Measurements from ENCODE around the gene MCOLN1.

The MCOLN1 gene

DNA sequence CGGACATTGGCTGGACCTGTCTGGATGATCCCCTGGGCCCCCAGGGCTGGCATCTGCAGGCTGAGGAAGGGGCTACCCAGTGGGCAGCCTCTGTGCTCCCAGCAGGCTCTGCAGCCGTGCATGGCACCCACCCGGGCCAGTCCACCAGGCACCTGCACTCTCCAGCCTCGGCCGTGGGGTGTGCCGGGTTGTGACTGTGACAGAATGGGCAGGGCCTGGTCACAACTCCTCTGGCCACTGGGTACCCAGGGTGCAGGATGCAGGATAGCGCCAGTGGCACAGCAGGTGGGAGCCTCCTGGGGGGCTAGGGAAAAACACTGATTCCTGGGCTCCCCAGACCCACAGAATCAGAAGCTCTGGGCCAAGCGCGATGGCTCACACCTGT is 43.6 kb upstream of the MCOLN1 start:
- no peak for DNase-seq (ENCODE audit: low spot score)
- TF ChIP-seq, protein P1, sequence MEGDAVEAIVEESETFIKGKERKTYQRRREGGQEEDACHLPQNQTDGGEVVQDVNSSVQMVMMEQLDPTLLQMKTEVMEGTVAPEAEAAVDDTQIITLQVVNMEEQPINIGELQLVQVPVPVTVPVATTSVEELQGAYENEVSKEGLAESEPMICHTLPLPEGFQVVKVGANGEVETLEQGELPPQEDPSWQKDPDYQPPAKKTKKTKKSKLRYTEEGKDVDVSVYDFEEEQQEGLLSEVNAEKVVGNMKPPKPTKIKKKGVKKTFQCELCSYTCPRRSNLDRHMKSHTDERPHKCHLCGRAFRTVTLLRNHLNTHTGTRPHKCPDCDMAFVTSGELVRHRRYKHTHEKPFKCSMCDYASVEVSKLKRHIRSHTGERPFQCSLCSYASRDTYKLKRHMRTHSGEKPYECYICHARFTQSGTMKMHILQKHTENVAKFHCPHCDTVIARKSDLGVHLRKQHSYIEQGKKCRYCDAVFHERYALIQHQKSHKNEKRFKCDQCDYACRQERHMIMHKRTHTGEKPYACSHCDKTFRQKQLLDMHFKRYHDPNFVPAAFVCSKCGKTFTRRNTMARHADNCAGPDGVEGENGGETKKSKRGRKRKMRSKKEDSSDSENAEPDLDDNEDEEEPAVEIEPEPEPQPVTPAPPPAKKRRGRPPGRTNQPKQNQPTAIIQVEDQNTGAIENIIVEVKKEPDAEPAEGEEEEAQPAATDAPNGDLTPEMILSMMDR (IDR thresholded peaks at IDR 0.05) = no peak
- H3K27ac ChIP-seq = no peak overlapping the region
- no peak overlapping the region for H3K4me3 ChIP-seq

DNA sequence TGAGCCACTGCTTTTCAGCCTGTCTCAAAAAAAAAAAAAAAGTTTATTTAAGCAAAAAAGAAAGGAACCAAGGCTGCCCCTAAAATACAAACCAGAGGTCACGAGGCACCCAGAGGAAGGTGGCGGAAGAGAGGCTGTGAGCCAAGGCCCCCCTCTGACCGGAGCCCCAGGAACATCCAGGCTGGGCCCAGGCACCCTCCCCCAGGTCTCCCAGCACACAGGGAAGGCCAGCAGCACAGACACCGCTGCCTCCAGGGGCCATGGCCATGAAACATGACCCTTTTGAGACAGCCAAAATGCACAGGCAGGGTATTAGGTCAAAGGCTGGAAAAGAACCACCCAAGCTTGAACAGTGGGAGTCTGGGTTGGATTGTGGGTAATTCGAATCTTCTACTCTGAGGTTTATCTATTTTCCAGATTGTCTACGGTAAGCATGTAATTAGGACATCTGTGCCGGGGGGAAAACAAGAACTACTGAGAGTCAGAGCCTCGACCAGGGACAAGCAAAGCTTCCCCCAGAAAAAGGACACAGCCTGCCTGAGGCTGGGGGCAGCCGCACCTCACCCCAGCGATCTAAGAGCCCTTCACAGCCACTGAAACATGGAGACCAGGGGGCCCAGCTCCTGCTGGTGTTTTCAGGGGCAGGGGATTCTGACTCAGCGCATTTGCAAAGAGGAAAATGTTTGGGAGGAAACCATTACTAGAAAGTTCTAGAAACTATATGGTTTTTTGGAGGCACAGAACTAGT is 42.0 kb upstream of the MCOLN1 start:
- H3K27ac ChIP-seq = peak overlapping the region; percentile 23 to 28
- no peak overlapping the region for H3K4me3 ChIP-seq
- TF ChIP-seq, protein P1 (IDR thresholded peaks at IDR 0.05) = no peak
- no peak for DNase-seq (ENCODE audit: low spot score)

DNA sequence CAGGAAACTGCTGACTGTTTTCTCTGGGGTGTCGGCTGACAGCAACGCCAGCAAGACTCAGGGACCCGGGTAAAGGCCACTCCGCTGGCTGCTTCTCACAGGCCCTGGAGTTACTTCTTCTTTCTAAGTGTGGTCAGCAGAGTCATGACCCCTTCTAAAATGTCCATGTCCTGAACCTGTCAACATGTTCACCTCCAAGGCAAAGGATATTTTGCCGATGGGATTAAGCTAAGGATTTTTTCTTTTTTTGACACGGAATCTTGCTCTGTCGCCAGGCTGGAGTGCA is 41.5 kb upstream of the MCOLN1 start:
- peak overlapping the region in 1 of 2 donors; percentile 23 for H3K27ac ChIP-seq
- TF ChIP-seq, protein P1 (IDR thresholded peaks at IDR 0.05) = no peak
- no peak for DNase-seq (ENCODE audit: low spot score)
- no peak overlapping the region for H3K4me3 ChIP-seq

DNA sequence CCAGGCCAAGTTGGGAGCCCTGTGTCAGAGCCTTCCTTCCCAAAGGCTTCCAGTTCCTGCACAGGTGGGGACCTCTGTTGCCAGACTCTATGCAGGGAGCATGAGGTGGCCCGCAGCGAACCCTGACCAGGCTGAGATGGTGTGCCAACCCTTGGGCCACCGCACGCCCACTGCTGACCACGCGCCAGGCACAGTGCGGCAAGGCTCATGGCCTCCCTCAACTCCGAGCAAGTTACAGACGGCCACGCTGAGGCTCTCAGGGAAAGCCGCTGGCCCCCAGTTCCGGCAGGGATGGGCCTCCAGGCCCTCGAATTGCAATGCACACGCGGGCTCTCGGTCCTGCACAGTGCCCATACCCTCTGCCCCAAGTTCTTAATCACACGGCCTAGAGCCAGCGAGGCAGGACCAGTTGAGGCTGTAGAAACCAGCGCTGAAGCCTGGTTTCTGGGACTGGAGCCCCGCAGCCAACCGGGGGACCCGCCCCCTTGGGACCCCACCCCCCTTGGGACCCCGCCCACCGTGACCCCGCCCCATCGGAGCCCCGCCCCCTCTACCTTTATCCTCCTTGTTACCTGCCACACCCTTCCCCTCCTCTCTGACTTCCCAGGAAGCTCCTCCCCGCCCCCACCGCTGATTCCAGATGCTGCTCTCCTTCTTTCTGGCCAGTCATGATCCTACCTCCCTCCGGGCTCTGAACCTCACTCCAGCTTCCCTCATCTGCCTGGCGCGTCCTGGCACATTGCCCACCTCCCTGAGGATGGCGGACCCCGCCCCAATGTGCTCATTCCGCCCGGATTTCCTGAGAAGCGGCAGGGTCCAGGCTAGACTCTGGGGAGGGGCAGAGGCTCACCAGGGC is 39.6 kb upstream of the MCOLN1 start:
- no peak for DNase-seq (ENCODE audit: low spot score)
- Histone ChIP-seq H3K4me3 (peak overlapping the region; percentile 15), H3K27ac (peak overlapping the region in 1 of 2 donors; percentile 2)
- TF ChIP-seq, protein P1 (IDR thresholded peaks at IDR 0.05) = no peak

DNA sequence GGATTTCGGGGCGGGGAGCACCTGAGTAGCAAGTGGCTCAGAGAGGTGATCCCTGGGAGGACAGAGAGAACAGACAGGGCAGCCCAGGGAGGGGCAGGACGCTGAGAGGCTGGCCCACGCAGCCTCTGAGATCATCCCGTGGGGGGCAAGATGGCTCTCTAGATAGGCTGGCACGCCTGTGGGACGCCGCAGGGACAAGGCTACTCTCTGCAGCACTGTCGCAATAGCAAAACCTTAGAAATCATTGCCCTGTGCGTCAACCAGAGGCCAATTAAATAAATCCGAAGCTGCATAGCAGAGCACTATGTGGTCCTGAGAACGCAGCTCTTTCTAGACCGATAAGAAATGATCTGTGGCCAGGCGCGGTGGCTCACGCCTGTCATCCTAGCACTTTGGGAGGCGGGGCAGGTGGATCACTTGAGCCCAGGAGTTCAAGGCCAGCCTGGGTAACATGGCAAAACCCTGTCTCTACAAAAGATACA is 38.7 kb upstream of the MCOLN1 start:
- no peak for DNase-seq (ENCODE audit: low spot score)
- peak overlapping the region in 1 of 2 donors; percentile 2 for H3K27ac ChIP-seq
- no peak overlapping the region for H3K4me3 ChIP-seq
- TF ChIP-seq, protein P1 (IDR thresholded peaks at IDR 0.05) = no peak

DNA sequence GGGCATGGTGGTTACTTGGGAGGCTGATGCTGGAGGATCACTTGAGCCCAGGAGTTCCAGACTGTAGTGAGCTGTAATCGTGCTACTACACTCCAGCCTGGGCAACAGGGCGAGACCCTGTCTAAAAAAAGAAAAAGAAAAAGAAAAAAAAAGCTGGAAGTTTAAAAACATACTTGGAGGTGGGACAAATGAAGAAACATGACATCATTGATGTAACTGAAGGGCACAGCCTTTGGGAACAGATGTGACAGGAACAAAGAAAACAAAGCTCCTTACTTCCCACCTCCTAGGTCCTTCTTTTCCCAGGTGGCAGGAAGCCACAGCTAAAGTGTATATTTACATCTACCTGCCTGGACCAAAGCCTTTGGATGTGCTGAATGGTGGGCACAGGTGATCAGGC is 35.5 kb upstream of the MCOLN1 start:
- TF ChIP-seq, protein P1 (IDR thresholded peaks at IDR 0.05) = no peak
- Histone ChIP-seq H3K27ac (no peak overlapping the region), H3K4me3 (no peak overlapping the region)
- DNase-seq (ENCODE audit: low spot score) = no peak
